LNCaP clone FGC (cell line): Measurements from ENCODE around the gene TNFSF13B.
A peak's percentile ranks its signal among the peaks of the same experiment; 100 is the strongest.

Experiments used
- DNase-seq: peaks from one replicate; pipeline ENCODE4 v3.0.0-alpha.2; 2011; ENCODE audit warnings: low read depth
- H3K4me3 ChIP-seq: 2 replicates; pipeline ENCODE4 v1.5.1; 2011; ENCODE audit warnings: mild to moderate bottlenecking, low read depth, low read length, control low read depth
- TF ChIP-seq, protein P1 (sequence below): IDR thresholded peaks from 2 replicates; pipeline ENCODE4 v1.5.1; 2012; ENCODE audit warnings: mild to moderate bottlenecking; ENCODE audit not compliant: control insufficient read depth, insufficient read depth; ENCODE audit errors: extremely low read depth

The TNFSF13B gene, protein sequence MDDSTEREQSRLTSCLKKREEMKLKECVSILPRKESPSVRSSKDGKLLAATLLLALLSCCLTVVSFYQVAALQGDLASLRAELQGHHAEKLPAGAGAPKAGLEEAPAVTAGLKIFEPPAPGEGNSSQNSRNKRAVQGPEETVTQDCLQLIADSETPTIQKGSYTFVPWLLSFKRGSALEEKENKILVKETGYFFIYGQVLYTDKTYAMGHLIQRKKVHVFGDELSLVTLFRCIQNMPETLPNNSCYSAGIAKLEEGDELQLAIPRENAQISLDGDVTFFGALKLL

DNA sequence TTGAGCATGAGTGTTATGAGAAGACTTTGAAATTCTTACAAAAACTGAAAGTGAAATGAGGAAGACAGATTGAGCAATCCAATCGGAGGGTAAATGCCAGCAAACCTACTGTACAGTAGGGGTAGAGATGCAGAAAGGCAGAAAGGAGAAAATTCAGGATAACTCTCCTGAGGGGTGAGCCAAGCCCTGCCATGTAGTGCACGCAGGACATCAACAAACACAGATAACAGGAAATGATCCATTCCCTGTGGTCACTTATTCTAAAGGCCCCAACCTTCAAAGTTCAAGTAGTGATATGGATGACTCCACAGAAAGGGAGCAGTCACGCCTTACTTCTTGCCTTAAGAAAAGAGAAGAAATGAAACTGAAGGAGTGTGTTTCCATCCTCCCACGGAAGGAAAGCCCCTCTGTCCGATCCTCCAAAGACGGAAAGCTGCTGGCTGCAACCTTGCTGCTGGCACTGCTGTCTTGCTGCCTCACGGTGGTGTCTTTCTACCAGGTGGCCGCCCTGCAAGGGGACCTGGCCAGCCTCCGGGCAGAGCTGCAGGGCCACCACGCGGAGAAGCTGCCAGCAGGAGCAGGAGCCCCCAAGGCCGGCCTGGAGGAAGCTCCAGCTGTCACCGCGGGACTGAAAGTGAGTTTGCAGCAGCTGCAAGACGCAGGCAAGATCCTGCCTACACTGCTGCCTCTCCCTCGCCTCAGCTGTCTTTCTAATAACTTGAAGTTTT, at the start of gene TNFSF13B:
Gene TNFSF13B (plus strand): TSS at position 118 of the 728 bp plus-strand sequence. CDS start 178 bp downstream, at position 296.
- TF ChIP-seq, protein P1, sequence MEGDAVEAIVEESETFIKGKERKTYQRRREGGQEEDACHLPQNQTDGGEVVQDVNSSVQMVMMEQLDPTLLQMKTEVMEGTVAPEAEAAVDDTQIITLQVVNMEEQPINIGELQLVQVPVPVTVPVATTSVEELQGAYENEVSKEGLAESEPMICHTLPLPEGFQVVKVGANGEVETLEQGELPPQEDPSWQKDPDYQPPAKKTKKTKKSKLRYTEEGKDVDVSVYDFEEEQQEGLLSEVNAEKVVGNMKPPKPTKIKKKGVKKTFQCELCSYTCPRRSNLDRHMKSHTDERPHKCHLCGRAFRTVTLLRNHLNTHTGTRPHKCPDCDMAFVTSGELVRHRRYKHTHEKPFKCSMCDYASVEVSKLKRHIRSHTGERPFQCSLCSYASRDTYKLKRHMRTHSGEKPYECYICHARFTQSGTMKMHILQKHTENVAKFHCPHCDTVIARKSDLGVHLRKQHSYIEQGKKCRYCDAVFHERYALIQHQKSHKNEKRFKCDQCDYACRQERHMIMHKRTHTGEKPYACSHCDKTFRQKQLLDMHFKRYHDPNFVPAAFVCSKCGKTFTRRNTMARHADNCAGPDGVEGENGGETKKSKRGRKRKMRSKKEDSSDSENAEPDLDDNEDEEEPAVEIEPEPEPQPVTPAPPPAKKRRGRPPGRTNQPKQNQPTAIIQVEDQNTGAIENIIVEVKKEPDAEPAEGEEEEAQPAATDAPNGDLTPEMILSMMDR: no peak
- no peak within 1 kb of the TSS for H3K4me3 ChIP-seq
- DNase-seq: no peak

DNA sequence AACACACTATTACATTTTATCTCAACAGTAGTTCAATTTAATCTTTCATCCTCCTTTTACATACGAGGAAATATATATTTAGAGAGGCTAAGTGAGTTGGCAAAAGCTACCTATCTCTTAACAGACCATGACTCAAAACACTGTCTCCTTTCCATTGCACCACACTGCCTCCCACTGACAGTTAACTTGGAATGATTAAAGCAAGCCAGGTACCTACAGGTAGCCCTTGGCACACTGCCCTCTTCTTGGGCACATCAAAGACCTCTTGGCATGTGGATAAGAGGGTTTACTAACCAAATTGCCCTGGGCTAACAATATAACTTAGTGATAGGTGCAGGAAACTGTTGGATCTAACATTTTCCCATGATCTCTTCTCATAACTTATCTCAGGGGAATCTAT, 49.5 kb upstream of the TNFSF13B start:
- no peak overlapping the region for H3K4me3 ChIP-seq
- peak; percentile 27 for DNase-seq
- TF ChIP-seq, protein P1: peak; percentile 36

DNA sequence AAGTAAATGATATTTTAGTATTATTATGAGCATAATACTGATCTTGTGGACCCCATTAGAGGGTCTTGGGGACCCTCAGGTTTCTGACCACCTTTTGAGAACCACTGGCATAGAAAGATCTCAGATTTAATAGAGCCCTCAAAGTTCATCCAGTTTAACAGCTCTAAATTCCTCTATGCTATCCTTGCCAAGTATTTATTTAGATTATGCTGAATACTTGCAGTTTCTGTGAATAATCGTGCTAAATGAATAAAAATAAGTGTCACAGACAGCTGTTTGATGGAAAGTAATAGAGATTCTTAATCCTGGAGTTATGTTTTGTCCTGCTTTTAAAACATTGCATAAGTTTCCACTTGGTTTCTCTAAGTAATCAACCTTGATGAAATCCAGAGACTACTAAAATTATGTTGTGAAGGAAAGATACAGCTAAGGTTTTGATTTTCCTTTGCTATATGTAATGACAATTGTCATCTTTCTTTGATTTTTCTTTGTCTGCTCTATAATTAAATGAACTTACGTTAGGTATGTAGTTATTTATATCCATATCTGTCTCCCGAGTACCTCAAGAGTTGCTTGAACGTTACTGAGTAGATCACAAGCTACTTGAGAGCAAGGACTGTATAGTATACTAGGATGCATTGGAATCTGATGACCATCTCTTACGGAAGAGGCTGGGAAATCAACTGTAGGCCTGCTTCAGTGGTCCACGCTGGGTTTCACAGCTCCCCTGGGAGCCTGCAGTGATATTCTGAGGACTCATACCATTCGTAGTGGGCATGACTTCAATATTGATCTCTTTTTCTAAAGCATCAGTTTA, 45.6 kb upstream of the TNFSF13B start:
- no peak overlapping the region for H3K4me3 ChIP-seq
- TF ChIP-seq, protein P1: no peak
- DNase-seq: no peak

DNA sequence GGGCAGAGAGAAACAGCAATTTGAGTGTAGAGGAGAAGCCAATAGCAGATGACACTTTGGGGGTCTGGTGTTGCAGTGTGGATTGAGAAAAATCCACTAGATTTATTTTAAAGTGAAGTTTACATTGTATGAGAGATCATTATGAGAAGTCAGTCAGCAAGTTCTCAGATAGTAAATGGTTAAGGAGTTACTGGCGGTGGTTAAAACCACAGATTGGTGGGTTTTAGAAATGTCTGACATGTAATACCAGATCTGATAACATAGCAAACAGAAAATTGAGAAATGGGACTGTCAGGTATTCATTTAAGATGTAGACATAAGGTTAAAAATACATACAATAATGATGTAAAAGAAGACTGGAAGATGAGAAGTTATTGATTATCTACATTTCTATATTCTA, 44.1 kb upstream of the TNFSF13B start:
- H3K4me3 ChIP-seq: no peak overlapping the region
- DNase-seq: no peak
- TF ChIP-seq, protein P1: no peak

DNA sequence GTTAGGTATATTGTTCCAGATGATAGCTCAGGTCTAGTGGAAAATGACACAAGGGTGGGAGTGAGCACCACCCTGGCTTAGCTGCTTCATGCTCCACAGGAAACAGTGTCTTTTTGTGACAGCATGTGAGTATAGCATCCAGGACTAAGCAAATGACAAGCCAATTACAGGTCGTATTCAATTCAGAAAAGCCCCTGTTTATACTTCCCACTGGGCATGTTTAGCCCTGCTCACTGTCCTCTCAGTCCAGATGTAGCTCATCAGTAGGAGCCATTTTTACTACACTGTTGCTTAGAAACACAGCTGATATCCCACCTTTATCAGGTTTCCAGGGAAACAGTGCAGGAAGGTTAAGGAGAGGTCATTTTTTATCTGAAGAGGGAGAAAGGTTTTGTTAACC, 43.3 kb upstream of the TNFSF13B start:
- DNase-seq: no peak
- TF ChIP-seq, protein P1: no peak
- H3K4me3 ChIP-seq: no peak overlapping the region

DNA sequence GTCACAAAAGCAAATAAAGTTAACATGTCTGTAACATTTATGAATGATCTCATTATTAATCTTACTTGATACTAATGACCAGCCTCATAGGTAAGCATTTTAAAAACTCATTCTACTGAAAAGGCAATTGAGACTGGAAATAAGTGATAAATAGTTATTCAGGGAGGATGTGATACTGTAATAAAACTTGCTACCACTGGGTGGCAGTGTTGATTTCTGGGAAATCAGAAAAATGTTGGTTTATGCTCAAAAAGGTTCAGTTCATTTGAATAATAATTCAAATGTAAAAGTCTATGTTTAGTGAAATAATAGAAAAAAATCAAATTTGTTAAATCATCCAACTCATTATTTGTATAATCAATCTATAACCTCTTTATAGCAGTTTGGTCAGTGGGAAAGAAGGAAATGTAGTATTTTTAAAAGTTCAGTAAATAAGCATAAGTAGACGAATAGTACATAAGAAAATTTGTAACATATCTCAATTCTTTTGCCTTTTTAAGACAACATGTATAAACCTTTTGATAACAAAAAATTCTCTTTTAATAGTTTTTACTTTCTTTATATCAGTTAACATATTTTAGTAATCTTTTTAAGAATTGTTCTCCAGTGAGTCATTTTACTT, 41.8 kb upstream of the TNFSF13B start:
- no peak overlapping the region for H3K4me3 ChIP-seq
- TF ChIP-seq, protein P1: peak; percentile 54
- DNase-seq: peak; percentile 19
